HG02973 (cell line): ENCODE measurements around the gene PANX2.

Experiments
- ATAC-seq: cut with Tn5 transposase; IDR thresholded peaks from one replicate; pipeline ENCODE4 v1.9.1; 2021; ENCODE audit warnings: moderate library complexity; ENCODE audit not compliant: unreplicated experiment

The PANX2 gene

GRCh38 chr22:50169181-50169759 is 1.3 kb upstream of the PANX2 start:
- no peak for ATAC-seq

GRCh38 chr22:50169774-50170341 is 673 bp upstream of the PANX2 start:
- no peak for ATAC-seq

DNA sequence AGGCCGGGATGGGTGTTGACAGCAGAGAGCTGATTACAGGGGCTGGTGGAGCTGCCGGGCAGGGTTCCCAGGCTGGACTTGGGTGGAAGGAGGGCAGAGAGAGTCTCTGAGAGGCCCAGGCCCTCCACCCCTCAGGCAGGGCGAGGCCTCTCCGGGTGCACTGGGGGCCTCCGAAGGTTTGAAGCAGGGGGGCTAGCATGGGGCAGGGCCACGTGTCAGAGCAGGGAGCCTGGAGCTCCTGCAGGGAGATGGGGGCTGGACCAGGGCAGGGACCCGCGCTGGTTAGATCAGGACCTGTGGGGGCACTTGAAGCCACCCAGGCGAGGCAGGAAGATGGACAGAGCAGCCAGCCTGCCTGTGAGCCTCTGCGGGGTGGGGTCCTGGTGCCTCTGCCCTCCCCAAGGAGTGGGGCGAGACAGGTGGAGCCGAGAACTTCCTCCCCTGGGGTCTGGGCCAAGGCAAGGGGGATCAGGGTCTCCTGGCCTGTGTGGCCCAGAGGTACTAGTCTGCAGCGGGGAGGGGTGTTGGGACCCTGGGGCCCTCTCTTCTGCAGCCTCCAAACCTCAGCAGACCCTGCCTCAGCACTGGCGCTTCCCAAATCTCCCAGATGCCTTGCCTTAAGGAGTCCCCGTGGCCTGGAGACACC is 911 bp downstream of the PANX2 start:
- no peak for ATAC-seq

GRCh38 chr22:50171965-50172421 is 1.5 kb downstream of the PANX2 start:
- no peak for ATAC-seq

DNA sequence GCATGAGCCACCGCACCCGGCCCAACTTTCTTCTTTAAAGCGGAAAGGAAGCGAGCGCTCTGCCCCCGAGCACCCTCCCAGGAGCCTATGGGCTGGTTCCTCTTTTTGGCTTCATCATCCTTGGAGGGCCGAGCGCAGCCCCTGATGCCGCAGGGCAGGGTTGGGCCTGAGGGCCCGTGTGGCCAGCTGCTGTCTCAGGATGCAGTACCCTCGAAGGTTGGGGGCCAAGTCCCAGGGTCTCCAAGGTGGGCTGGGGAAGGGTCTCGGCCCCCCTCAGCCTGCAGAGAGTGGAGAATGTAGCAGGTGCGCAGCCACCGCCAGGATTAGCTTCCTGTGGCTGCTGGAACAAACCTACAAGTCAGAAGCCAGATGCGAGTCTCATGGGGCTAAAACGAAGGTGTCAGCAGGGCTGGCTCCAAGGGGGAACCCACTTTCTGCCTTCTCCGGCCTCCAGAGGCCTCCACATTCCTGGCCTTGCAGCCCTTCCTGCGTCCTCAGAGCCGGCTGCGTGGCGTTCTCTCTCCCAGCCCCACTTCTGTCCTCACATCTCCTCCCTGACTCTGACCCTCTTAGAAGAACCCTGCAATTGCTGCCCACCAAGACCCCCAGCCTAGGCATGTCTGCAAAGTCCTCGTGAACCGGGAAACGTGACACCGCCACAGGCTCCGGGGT is 2.9 kb downstream of the PANX2 start:
- no peak for ATAC-seq

GRCh38 chr22:50173983-50174355 is 3.4 kb downstream of the PANX2 start:
- no peak for ATAC-seq

DNA sequence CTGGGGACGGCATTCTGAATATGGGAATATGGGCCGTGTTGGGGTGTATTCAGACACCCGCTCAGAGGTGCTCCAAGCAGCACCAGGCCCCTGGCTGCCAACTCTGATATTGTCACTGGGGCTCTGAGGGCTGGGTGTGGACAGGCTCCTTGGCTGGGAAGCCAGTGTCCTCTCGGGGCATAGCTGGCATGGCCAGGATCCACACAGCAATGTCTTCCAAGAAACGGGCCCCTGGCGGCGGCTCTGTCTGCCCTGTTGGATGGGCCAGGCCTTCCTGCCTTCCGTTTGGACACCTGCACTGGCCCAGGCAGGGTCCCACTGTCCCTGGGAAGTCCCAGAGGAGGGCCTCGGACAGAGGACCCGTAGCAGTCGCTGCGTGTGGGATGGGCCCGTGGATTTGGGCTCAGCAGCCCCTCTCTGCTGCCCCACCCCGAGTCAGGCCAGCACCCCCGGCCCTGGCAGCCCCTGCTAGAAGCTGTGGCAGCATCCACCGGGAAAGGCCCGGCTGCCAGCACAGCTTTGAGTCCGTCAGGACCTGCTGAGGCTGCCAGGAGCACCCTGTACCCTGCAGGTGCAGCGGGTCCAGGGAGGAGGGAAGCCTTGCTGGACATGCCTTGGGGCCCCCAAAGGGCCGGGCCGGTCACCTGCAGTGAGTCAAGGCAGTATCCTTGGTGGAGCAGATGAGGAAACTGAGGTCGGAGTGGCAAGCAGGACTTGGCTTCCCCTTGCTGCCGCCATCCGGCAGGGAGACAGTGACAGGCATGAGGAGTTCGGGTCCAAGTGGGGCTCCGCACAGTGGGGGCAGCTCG is 4.1 kb downstream of the PANX2 start:
- ATAC-seq = no peak

GRCh38 chr22:50175191-50175461 is 4.6 kb downstream of the PANX2 start:
- ATAC-seq = no peak

DNA sequence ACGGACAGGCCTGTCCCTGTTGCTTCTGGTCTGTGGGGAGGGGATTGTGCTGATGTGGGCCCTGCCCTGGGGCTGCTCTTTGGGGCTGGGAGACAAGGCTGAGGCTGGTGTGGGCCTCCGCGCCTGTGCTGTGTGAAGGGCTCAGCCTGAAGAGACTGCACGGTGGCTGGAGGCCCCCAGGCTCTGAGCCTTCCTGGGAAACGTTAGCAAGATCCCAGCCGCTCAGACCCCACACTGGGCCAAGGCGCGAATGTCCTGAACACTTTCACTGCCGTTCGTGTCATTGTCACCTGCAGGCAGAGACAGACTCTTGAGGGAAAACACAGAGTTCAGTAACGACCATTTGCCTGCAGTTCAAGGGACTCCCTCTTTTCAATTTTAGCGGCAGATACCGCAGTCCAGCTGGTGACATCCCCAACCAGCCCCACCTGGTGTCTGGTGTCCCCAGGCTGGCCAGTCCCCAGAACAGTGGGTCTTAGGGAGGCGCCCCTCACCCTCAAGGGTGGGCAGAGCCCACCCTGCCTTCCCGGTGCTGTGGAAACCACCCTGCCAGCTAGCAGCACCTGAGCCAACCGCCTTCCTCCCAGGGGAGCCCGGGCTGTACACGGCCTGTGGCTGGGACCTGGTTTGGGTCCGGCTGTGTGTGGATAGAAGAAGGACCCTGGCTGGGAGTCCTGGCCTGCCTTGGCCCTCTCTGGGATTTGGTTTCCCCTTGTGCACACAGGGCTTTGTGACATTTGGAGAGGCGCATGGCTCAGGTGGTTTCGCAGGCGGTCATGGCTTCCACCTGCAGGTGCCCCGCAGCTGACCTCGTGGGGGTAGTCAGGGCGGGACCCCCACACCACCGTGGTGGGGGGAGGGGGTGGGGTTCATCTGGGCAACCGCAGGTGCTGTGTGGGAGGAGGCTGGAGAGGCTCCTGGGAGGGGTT is 5.7 kb downstream of the PANX2 start:
- ATAC-seq = no peak

GRCh38 chr22:50176850-50177536 is 6.5 kb downstream of the PANX2 start:
- ATAC-seq = no peak

DNA sequence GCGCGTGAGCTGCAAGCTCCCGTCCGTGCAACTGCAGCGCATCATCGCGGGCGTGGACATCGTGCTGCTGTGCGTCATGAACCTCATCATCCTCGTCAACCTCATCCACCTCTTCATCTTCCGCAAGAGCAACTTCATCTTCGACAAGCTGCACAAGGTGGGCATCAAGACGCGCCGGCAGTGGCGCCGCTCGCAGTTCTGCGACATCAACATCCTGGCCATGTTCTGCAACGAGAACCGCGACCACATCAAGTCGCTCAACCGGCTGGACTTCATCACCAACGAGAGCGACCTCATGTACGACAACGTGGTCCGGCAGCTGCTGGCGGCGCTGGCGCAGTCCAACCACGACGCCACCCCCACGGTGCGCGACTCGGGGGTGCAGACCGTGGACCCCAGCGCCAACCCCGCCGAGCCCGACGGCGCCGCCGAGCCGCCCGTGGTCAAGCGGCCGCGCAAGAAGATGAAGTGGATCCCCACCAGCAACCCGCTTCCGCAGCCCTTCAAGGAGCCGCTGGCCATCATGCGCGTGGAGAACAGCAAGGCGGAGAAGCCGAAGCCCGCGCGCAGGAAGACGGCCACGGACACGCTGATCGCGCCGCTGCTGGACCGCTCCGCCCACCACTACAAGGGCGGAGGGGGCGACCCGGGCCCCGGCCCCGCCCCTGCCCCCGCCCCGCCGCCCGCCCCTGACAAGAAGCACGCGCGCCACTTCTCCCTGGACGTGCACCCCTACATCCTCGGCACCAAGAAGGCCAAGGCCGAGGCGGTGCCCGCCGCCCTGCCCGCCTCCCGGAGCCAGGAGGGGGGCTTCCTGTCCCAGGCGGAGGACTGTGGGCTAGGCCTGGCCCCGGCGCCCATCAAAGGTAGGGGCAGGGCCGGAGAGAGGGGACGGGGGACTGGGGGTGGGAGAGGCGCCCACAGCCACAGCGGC is 7.3 kb downstream of the PANX2 start:
- no peak for ATAC-seq

GRCh38 chr22:50178471-50178864 is 7.9 kb downstream of the PANX2 start:
- no peak for ATAC-seq

DNA sequence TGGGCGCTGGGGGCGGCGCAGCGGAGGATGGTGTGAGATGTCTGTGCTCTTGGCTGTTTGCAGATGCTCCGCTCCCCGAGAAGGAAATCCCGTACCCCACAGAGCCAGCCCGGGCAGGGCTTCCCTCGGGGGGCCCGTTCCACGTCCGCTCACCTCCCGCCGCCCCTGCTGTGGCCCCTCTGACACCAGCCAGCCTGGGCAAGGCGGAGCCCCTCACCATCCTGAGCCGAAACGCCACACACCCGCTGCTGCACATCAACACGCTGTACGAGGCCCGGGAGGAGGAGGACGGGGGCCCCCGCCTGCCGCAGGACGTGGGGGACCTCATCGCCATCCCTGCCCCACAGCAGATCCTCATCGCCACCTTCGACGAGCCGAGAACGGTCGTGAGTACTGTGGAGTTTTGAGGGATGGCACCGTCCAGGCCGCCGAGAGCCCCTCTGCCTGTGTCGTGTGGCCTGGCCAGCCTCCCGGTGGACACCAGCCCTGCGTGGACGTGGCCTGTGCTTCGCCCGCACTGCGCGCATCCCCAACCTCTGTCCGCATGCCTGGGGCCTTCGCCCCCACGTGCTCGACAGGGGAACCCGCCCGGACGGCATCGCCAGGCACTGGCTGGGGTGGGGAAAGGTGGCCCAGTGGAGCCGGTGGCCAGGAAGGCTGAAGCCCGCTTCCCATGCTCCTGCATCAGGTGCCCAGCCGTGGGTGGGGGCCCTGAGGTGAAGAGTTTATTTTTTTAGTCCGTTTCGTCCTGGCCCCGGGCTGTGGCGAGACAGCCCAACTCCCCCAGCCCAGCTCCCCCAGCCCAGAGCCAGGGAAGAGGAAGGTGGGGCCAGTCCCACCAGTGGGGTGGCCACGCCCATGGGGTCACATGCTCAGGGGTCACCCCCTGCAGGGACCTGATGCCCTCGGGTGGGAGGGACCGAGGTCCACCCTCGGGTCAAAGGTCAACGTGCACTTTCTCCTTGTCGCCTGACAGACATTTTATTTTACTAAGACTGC is 8.6 kb downstream of the PANX2 start:
- ATAC-seq = no peak

DNA sequence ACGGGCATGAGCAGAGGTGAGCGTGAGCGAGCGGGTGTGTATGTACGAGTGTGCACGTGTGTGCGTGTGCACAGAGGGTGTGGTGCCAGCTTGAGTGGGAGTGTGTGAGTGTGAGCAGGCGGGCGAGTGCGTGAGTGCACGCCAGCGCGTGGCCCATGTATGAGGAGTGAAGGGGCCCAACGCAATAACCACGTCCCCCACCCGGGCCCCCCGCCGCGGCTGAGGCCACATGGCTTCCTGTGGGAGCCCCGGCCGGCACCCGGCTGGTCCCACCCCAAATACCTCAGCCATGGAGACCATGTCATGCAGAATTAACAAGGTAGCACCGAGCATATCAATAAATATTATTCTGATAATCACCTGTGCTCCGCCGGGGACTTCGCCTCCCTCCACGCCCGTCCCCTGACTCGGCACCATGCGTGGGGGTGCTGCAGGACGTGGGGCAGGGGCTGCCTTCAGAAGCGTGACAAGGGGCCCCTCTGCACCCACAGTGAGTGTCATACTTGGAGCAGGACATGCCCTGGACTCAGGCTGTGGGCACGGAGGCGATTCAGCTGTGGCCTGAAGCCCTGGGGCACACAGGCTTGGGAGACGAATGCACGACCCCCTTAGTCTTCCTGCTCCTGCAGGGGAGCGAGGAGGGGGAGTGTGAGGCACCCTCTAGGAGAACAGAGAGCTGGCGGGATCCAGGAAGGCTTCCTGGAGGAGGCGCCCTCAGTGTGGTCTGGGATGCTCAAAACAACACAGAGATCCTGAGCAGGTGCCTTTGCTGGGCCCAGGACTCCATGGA is 9.6 kb downstream of the PANX2 start:
- no peak for ATAC-seq

- no peak for ATAC-seq
Measured at GRCh38 chr22:50180727-50181521, 10.4 kb downstream of the PANX2 start.
